HG03135 (cell line): ENCODE data around the gene HAGH.
"Not testable (repeated sequence)": the region's sequence is repeated elsewhere in the genome, so short reads cannot be mapped to it uniquely, and the experiment has no call there.

Experiments used
- ATAC-seq: cut with Tn5 transposase; IDR thresholded peaks from one replicate; pipeline ENCODE4 v1.9.1; 2021; ENCODE audit warnings: mild to moderate bottlenecking, moderate library complexity; ENCODE audit not compliant: unreplicated experiment

The HAGH gene

DNA sequence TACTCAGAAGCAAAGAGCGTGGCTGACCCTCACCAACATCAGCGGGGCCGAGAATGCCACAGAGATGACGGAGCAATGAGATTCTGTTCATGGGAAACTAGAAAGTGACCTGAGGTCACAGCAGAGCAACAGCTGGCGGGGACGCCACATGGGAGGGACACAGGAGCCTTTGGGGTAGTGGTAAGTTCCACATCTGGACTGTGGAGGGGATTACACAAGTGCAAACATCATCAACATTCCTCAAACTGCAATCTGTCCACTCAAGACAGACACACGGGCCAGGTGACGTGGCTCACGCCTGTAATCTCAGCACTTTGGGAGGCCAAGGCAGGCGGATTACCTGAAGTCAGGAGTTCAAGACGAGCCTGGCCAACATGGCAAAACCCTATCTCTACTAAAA is 11.2 kb downstream of the HAGH start:
- ATAC-seq = no peak

GRCh38 chr16:1812732-1813163 is 13.9 kb downstream of the HAGH start:
- no peak for ATAC-seq

- no peak for ATAC-seq
These were observed 16.1 kb downstream of the HAGH start for GRCh38 chr16:1810536-1810935.

DNA sequence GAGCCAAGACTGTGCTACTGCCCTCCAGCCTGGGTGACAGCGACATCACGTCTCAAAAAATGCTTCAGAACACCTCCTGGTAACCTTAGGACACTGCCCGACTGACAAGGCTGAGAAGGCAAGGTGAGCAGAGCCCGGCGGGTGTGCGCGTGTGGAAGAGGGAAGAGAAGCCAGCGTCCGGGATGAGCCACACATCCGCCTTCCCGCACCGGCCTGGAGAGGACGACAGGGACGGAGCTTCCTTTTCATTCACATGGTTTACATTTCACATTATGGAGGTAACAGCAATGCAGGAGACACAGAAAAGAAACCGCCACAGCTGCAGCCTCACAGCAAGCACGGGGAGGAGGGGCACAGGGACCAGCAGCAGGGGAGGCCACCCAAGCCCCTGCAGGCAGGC is 16.5 kb downstream of the HAGH start:
- no peak for ATAC-seq

DNA sequence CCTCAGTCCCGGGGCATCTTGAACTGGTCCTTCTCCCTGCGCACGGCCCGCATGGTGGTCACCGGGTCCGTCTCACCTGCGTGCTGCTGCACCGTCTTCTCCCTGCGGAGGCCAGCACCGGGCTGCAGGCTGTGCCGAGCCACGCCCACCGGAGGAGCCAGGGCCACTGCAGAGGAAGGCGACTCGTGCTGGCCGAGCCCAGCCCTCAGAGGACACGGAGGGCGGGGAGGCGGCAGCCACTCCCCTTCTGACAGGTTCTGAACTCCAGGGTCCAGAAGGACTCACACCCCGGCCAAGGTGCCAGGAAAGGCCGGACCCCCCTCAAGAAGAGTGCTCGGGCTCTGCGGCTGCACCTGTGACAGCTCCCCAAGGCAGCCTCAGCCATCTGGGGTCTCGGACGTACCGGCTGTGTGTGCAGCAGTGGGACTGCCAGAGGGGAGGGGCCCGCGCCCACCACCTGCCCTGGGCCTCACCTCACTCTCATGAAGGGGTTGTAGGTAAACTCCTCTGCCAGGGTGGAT is 17.3 kb downstream of the HAGH start:
- no peak for ATAC-seq

GRCh38 chr16:1808691-1809090 is 17.9 kb downstream of the HAGH start:
- ATAC-seq = no peak

- no peak for ATAC-seq
These were observed 19.0 kb downstream of the HAGH start for GRCh38 chr16:1807626-1808025.

DNA sequence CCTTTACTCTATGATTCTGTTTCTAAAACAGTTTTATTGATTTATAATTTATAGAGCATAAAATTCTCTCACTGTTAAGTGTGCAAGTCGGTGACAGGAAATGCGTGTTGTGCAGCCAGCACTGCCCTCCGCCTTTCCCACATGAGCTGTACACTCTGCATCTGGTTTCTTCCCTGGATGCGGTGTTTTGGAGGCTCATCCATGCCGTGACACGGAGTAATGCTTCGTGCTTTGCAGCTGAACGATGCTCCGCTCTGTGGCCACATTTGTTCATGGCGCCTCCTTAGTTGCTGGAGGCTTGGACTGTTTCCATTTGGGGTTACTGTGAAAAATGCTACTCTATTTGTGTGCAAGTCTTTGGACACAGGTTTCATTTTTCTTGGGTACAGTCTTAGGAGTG is 25.9 kb downstream of the HAGH start:
- ATAC-seq = no peak

- ATAC-seq = not testable (repeated sequence)
These were observed 27.4 kb downstream of the HAGH start for GRCh38 chr16:1799263-1799662.

GRCh38 chr16:1794908-1795666 is 31.5 kb downstream of the HAGH start:
- ATAC-seq = no peak

- no peak for ATAC-seq
These were observed 32.3 kb downstream of the HAGH start for GRCh38 chr16:1794221-1794871.

GRCh38 chr16:1793578-1794220 is 32.9 kb downstream of the HAGH start, which contains the start of gene IGFALS:
Gene IGFALS, minus strand, starts transcription at chr16:1793705. Its CDS starts 53 bp downstream, at chr16:1793652.
- no peak for ATAC-seq

GRCh38 chr16:1792836-1793577 is 33.6 kb downstream of the HAGH start:
- no peak for ATAC-seq

DNA sequence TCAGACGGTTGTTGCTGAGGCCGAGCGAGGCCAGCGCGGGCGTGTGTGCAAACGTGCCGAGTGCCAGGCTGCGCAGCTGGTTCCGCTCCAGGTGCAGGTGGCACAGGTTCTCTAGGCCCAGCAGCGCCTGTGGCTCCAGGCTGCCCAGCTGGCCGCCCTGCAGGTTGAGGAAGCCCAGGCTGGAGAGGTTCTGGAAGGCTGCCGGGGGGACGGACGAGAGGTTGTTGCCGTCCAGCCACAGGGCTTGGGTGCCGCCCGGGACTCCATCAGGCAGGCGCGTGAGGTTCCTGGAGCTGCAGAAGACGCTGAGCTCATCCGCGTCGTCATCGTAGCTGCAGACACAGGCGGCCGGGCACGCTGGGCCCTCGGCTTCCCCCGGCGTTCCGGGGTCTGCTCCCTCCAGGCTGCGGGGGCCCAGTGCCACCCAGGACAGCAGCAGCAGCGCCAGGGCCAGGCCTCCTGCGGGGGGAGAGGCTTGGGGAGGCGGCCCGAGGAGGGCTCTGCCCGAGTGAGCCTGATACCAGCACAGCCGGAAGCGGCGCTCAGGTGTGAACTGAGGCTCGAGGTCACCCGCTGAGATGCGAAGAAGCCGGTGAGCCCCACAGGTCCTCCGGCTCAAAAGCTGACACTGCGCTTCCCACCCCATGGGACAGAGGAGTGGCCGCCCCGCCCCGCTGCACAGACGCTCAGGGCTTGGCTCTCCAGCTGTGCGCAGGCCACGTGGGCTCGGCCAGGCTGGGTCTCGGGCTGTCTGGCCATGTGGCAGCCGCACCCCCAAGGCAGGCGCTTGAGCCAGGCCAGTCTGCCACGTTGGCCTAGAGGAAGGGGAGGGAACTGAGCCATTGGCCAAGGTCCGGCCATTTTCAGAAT is 34.4 kb downstream of the HAGH start:
- no peak for ATAC-seq

DNA sequence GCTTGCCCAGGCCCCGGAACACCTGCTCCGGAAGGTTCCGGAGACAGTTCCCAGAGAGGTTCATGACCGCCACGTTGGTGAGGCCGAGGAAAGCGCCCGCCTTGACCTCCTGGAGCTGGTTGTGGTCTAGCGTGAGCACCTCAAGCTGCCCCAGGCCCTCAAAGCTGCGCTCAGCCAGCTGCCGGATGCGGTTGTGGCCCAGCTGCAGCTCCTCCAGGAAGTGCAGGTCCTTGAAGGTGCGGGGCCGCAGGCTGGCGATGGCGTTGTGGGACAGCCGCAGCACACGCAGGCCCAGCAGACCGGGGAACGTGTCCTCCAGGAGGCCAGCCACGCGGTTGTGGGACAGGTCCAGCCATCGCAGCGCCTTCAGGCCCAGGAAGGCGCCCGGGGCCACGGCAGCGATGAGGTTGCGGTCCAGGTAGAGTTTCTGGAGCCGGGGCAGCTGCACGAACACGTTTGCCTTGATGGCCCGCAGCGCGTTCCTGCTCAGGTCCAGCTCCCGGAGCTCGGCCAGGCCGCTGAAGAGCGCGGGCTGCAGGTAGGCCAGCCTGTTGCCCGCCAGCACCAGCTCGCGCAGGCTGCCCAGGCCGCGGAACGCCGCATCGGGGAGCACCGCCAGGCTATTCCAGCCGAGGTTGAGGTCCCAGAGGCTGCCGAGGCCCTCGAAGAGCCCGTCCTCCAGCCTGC is 35.2 kb downstream of the HAGH start:
- no peak for ATAC-seq

GRCh38 chr16:1790611-1791255 is 35.9 kb downstream of the HAGH start:
- no peak for ATAC-seq

DNA sequence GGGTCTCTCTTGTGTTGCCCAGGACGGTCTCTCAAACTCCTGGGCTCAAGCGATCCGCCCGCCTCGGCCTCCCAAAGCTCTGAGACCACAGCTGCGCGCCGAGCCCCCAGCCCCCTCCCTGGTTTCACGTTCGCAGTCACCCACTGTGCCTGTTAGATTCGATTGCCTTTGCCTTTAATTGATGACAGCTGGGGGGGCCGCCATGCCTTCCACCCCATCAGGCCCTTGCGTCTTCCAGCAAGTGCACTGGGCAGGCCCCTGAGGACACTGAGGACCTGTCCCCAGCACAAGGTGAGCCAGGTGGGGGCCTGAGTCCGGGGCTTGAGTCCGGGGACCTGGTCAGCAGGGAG is 36.4 kb downstream of the HAGH start:
- ATAC-seq = no peak

- ATAC-seq = no peak
These were observed 37.0 kb downstream of the HAGH start for GRCh38 chr16:1789643-1790045.

DNA sequence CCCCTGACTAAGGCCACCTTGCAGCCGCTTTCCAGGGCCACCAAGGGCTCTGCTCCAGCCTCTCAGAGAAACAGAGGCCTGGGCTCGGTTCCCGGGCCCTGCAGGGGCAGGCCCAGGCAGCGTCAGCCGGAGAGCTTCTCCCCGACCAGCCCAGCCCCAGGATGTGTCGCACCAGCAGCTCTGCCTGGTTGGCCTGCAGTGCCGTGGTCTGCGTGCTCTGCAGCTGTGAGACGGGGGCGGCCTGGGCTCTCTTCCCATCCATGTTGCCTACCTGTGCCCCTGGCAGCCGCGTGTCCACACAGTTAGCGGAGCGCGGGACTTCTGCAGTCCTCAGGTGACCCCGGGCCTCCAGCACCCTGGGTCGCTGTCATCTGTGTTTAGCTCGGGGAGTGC is 37.9 kb downstream of the HAGH start:
- ATAC-seq = no peak
